Naive thymus-derived CD4-positive, alpha-beta T cell (primary cell): ENCODE results near the gene MEA1. TPM values are rescaled to one million over a fixed set of nuclear protein-coding genes. Genes with fewer than 3 reads are reported as not detected.

Experiments
- ATAC-seq: fragments of 150-1000 bp; cut with Tn5 transposase; 2 replicates; pipeline ENCODE4 v1.10.0; 2021; ENCODE audit warnings: mild to moderate bottlenecking, moderate library complexity
- CTCF ChIA-PET: fragments of 350-600 bp; sonication (Branson Sonifier 250); formaldehyde crosslinking; loops from one replicate; lab custom pipeline; 2021; ENCODE audit warnings: antibody characterized with exemption; lab: Charles Lee
- POLR2A ChIA-PET: fragments of 350-600 bp; sonication (Branson Sonifier 250); formaldehyde crosslinking; loops from one replicate; lab custom pipeline; 2021; ENCODE audit warnings: antibody characterized with exemption, inconsistent platforms; lab: Charles Lee
- DNase-seq, 9 donors: peaks; one replicate each; pipeline versions ENCODE4 v3.0.0 to v3.0.0-alpha.2; 2020 to 2022; ENCODE audit warnings: mixed read lengths in 1 of 9
- H3K27ac ChIP-seq: one replicate; pipeline ENCODE4 v1.7.0; 2013; ENCODE audit warnings: mild to moderate bottlenecking, low read depth, low read length, moderate library complexity
- H3K27me3 ChIP-seq, 2 donors: one replicate each; pipeline ENCODE4 v1.7.0; 2013; ENCODE audit warnings: low read length in 2 of 2, mild to moderate bottlenecking in 2 of 2, moderate library complexity in 2 of 2; ENCODE audit not compliant: control insufficient read depth in 2 of 2, insufficient read depth in 2 of 2
- H3K36me3 ChIP-seq, 3 experiments: 1 replicate in 2 of 3; 2 replicates in 1 of 3; pipeline ENCODE4 v1.7.0; 2013; ENCODE audit warnings: low read length in 3 of 3, mild to moderate bottlenecking in 3 of 3, moderate library complexity in 1 of 3; ENCODE audit not compliant: insufficient read depth in 3 of 3, control insufficient read depth in 2 of 3
- H3K4me1 ChIP-seq, 2 donors: one replicate each; pipeline ENCODE4 v1.7.0; 2013; ENCODE audit warnings: low read length in 2 of 2, mild to moderate bottlenecking in 2 of 2, moderate library complexity in 1 of 2; ENCODE audit not compliant: control insufficient read depth in 2 of 2, insufficient read depth in 2 of 2
- H3K4me3 ChIP-seq: 2 replicates; pipeline ENCODE4 v1.7.0; 2013; ENCODE audit warnings: mild to moderate bottlenecking, low read length
- H3K9me3 ChIP-seq, 3 experiments: 1 replicate in 2 of 3; 2 replicates in 1 of 3; pipeline ENCODE4 v1.7.0; 2013; ENCODE audit warnings: low read length in 3 of 3; ENCODE audit not compliant: control insufficient read depth in 2 of 3
- H3K27ac Mint-ChIP-seq, 9 donors: one replicate each; pipeline ENCODE4 v1.8.0; 2020 to 2022; ENCODE audit warnings: mixed read lengths in 9 of 9, mild to moderate bottlenecking in 8 of 9, moderate library complexity in 5 of 9, inconsistent platforms in 2 of 9
- H3K27me3 Mint-ChIP-seq, 5 donors: one replicate each; pipeline ENCODE4 v1.8.0; 2021 to 2022; ENCODE audit warnings: mixed read lengths in 5 of 5, mild to moderate bottlenecking in 1 of 5
- H3K36me3 Mint-ChIP-seq, 5 donors: one replicate each; pipeline ENCODE4 v1.8.0; 2020 to 2022; ENCODE audit warnings: mixed read lengths in 5 of 5, mild to moderate bottlenecking in 3 of 5, inconsistent platforms in 1 of 5
- H3K4me1 Mint-ChIP-seq, 7 donors: one replicate each; pipeline ENCODE4 v1.8.0; 2020 to 2022; ENCODE audit warnings: mixed read lengths in 7 of 7, mild to moderate bottlenecking in 3 of 7, inconsistent platforms in 1 of 7
- H3K4me3 Mint-ChIP-seq, 10 donors: one replicate each; pipeline ENCODE4 v1.8.0; 2020 to 2022; ENCODE audit warnings: mild to moderate bottlenecking in 10 of 10, mixed read lengths in 10 of 10, moderate library complexity in 6 of 10, inconsistent platforms in 2 of 10
- H3K9me3 Mint-ChIP-seq, 11 donors: one replicate each; pipeline ENCODE4 v1.8.0; 2020 to 2022; ENCODE audit warnings: mixed read lengths in 11 of 11, mild to moderate bottlenecking in 4 of 11, inconsistent platforms in 1 of 11, moderate library complexity in 1 of 11
- intact Hi-C, 2 donors: fragments of 100-400 bp; cut with micrococcal nuclease; formaldehyde crosslinking; loops; one replicate each; pipeline ENCODE4 v1.15.1; 2023
- polyA plus RNA-seq, 2 donors: library from polyadenylated mRNA; unstranded; fragments of 300-500 nt; fragmentation: Illumina TruSeq; gene quantifications; one replicate each; pipeline ENCODE4 v1.2.3, GENCODE V29; 2021
- total RNA-seq, 6 experiments: library from RNA in 5 of 6; stranded (reverse) in 5 of 6; gene quantifications; 1 replicate in 5 of 6; 2 replicates in 1 of 6; pipeline ENCODE4 v1.2.3 and lab custom pipeline; 2021 to 2026

MEA1 gene
- total and polyA plus RNA-seq, 7 experiments from 2014 or later: 20.3 to 72.3 (median 35.0) TPM

DNA sequence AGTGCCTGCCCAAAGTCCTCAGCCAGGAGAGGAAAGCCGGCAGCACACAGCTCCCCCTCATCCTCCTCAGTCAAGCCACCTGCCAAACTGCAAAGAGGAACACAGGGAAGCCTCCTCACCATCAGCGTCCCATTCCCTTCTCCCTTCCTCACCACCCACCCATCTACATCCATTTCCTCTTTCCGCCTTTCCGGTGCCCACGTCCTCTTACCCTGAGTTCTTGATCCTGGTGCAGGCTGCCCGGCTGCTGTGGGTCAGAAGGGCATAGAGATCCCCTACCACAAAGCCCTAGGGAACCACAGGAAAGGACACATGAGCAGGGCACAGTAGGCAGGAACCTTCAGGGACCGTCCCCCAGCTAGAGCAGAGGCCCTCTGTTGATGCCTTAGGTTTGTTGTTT lies 47.2 kb downstream of the MEA1 start:
- no peak for ATAC-seq
- Mint-ChIP-seq H3K27me3 (no peaks in the 10 kb centered on the region), H3K36me3 (peaks cover 3 to 25% (median 5%) of the 10 kb centered on the region in 5 donors), H3K27ac (no peak overlapping the region), H3K9me3 (no peaks in the 10 kb centered on the region), H3K4me1 (peaks cover 0 to 9% (median 5%) of the 10 kb centered on the region in 7 donors), H3K4me3 (no peak overlapping the region)
- Histone ChIP-seq H3K9me3 (no peaks in the 10 kb centered on the region), H3K27me3 (no peaks in the 10 kb centered on the region), H3K36me3 (peaks cover 0 to 72% (median 7%) of the 10 kb centered on the region in 3 experiments), H3K4me1 (no peaks in the 10 kb centered on the region), H3K27ac (no peak overlapping the region), H3K4me3 (no peak overlapping the region)
- DNase-seq: no peak
- ChIA-PET POLR2A (interaction anchor here (0.6 to 3.0 kb wide), 3 partner anchors 12 to 20 kb away, joined by 4 to 9 read pairs (median 6); partner anchors contain the start of gene PEX6), CTCF (interaction anchor here (0.5 to 1.9 kb wide), 2 partner anchors 18 to 81 kb away, joined by 3 to 4 read pairs; partner anchors contain the start of gene PPP2R5D)
- intact Hi-C loops: no loop called here

DNA sequence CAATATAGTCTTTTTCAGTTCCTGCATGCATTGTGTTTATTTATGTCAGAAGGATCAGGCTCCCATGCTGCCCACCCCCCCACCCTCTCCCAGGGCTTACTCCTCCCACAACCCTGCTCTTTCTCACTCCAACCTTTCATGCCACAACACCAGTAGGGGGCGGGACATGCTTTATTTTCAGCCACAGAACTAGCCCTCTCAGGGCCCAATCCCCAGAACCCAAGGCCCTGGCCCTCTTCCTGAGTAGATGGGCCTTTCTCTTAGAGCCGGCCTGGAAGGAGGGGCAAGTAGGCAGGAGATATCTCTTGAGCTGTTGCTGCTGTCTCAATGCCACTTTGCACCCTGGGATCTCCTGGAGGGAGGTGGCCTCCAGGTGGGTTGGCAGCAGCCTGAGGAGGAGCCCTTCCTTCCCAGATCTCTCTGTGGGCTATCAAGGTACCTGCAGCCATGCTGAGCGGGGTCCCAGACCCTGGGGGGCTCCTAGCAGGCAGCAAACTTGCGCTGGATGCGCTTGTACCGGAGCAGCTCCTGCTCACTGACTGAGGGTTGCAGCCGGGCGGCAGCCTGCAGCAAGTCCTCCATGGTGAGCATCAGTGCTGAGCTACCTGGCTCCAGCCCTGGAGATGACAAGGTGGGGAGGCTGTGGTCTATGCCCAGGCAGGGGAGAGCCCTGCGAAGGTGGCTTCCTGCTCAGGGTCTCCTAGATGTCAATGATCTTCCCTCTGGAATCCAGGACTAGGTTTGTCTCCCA lies 49.7 kb downstream of the MEA1 start:
- intact Hi-C loops: loop anchor here (2.0 to 5.0 kb wide), 2 partner anchors 62 to 179 kb away; no protein-coding TSS in a partner anchor
- Histone ChIP-seq H3K36me3 (peaks cover 0 to 63% (median 2%) of the 10 kb centered on the region in 3 experiments), H3K27me3 (no peaks in the 10 kb centered on the region), H3K27ac (no peak overlapping the region), H3K9me3 (no peaks in the 10 kb centered on the region), H3K4me1 (peaks cover 0 to 5% of the 10 kb centered on the region in 2 donors), H3K4me3 (no peak overlapping the region)
- H3K27ac Mint-ChIP-seq: no peak overlapping the region
- no peaks in the 10 kb centered on the region for H3K9me3 Mint-ChIP-seq
- peaks cover 3 to 24% (median 5%) of the 10 kb centered on the region in 5 donors for H3K36me3 Mint-ChIP-seq
- DNase-seq (peak in 5 of 9 donors; percentile 14 to 46 (median 23)), ATAC-seq (peak; percentile 43)
- H3K4me1 Mint-ChIP-seq: peaks cover 0 to 24% (median 16%) of the 10 kb centered on the region in 7 donors
- CTCF ChIA-PET: interaction anchor here (1.3 kb wide), 1 partner anchor 180 kb away, joined by 4 read pairs; no protein-coding TSS in a partner anchor
- H3K4me3 Mint-ChIP-seq: no peak overlapping the region
- peaks cover 0 to 18% (median 0%) of the 10 kb centered on the region in 5 donors for H3K27me3 Mint-ChIP-seq
- POLR2A ChIA-PET: interaction anchor here (0.6 to 1.5 kb wide), 2 partner anchors 15 to 33 kb away, joined by 3 to 7 read pairs; partner anchors contain the start of gene PEX6

- Mint-ChIP-seq H3K4me1 (peaks cover 0 to 24% (median 16%) of the 10 kb centered on the region in 7 donors), H3K27me3 (peaks cover 0 to 19% (median 0%) of the 10 kb centered on the region in 5 donors), H3K4me3 (no peak overlapping the region), H3K27ac (no peak overlapping the region), H3K36me3 (peaks cover 3 to 21% (median 5%) of the 10 kb centered on the region in 5 donors), H3K9me3 (no peaks in the 10 kb centered on the region)
- CTCF ChIA-PET: no interaction called here
- Histone ChIP-seq H3K4me1 (peaks cover 0 to 5% of the 10 kb centered on the region in 2 donors), H3K27ac (no peak overlapping the region), H3K27me3 (no peaks in the 10 kb centered on the region), H3K9me3 (no peaks in the 10 kb centered on the region), H3K36me3 (peaks cover 0 to 56% (median 0%) of the 10 kb centered on the region in 3 experiments), H3K4me3 (no peak overlapping the region)
- intact Hi-C loops: loop anchor here in 1 of 2 donors (5.0 kb wide), 1 partner anchor 61 kb away; no protein-coding TSS in a partner anchor
- POLR2A ChIA-PET: interaction anchor here (1.5 kb wide), 1 partner anchor 16 kb away, joined by 7 read pairs; the partner anchor contains the start of gene PEX6
- no peak for ATAC-seq
- no peak for DNase-seq
Measured at GRCh38 chr6:42963179-42963854, 50.4 kb downstream of the MEA1 start.

GRCh38 chr6:42962502-42963178 lies 51.1 kb downstream of the MEA1 start:
- no peaks in the 10 kb centered on the region for H3K9me3 ChIP-seq
- H3K4me3 ChIP-seq: no peak overlapping the region
- Mint-ChIP-seq H3K4me3 (peak overlapping the region in 3 of 10 donors; percentile 11 to 48 (median 27)), H3K4me1 (peaks cover 0 to 24% (median 16%) of the 10 kb centered on the region in 7 donors), H3K27ac (peak overlapping the region in 1 of 9 donors; percentile 65), H3K9me3 (no peaks in the 10 kb centered on the region), H3K36me3 (peaks cover 3 to 21% (median 5%) of the 10 kb centered on the region in 5 donors), H3K27me3 (peaks cover 0 to 19% (median 0%) of the 10 kb centered on the region in 5 donors)
- intact Hi-C loops: loop anchor here in 1 of 2 donors (5.0 kb wide), 1 partner anchor 60 kb away; no protein-coding TSS in a partner anchor
- H3K36me3 ChIP-seq: peaks cover 0 to 49% (median 0%) of the 10 kb centered on the region in 3 experiments
- DNase-seq: no peak
- H3K4me1 ChIP-seq: peaks cover 0 to 5% of the 10 kb centered on the region in 2 donors
- ChIA-PET CTCF (no interaction called here), POLR2A (interaction anchor here (1.0 kb wide), 1 partner anchor 18 kb away, joined by 3 read pairs; no protein-coding TSS in a partner anchor)
- ATAC-seq: no peak
- H3K27ac ChIP-seq: no peak overlapping the region
- no peaks in the 10 kb centered on the region for H3K27me3 ChIP-seq

- ChIA-PET CTCF (no interaction called here), POLR2A (interaction anchor here (0.6 to 2.5 kb wide), 3 partner anchors 17 to 598 kb away, joined by 3 to 13 read pairs (median 4); partner anchors contain the start of gene PEX6)
- Histone ChIP-seq H3K4me3 (no peak overlapping the region), H3K36me3 (peaks cover 0 to 43% (median 0%) of the 10 kb centered on the region in 3 experiments), H3K9me3 (no peaks in the 10 kb centered on the region), H3K27ac (no peak overlapping the region), H3K4me1 (peaks cover 0 to 5% of the 10 kb centered on the region in 2 donors), H3K27me3 (no peaks in the 10 kb centered on the region)
- peak overlapping the region in 4 of 10 donors; percentile 11 to 70 (median 38) for H3K4me3 Mint-ChIP-seq
- H3K27ac Mint-ChIP-seq: no peak overlapping the region
- peaks cover 0 to 21% (median 5%) of the 10 kb centered on the region in 5 donors for H3K36me3 Mint-ChIP-seq
- intact Hi-C loops: loop anchor here in 1 of 2 donors (5.0 kb wide), 1 partner anchor 60 kb away; no protein-coding TSS in a partner anchor
- DNase-seq (no peak), ATAC-seq (no peak)
- H3K27me3 Mint-ChIP-seq: peaks cover 0 to 19% (median 0%) of the 10 kb centered on the region in 5 donors
- no peaks in the 10 kb centered on the region for H3K9me3 Mint-ChIP-seq
- H3K4me1 Mint-ChIP-seq: peaks cover 0 to 24% (median 16%) of the 10 kb centered on the region in 7 donors
Measured at GRCh38 chr6:42962096-42962495, 51.6 kb downstream of the MEA1 start.
